ENCODE results near the gene CYGB. TPM values are rescaled to one million over a fixed set of nuclear protein-coding genes. Genes with fewer than 3 reads are reported as not detected.
A peak's percentile ranks its signal among the peaks of the same experiment; 100 is the strongest.
"Not testable (repeated sequence)": the region's sequence is repeated elsewhere in the genome, so short reads cannot be mapped to it uniquely, and the experiment has no call there.

The CYGB gene
- total RNA-seq, 1 donor from 2014 or later = 34.3 TPM

DNA sequence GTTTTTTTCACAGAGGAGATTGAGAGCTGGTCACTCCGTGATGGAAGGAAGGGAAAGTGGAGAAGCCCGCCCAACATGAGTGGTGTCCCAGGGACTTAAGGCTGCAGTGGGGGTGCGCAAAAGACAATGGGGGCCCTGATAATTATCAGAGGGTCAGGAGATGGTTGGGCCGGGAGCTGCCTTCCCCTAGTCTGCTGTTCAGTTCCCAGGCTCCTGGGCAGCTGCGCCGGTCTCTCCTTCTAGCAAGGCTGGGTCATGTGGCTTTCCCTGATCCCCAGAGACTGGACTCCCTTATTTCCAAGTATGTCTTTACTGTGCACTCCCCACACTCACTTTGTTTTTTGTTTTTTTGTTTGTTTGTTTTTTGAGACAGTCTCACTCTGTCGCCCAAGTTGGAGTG is 16.2 kb downstream of the CYGB start:
- Histone ChIP-seq H3K27me3 (no peaks in the 10 kb centered on the region), H3K27ac (no peak overlapping the region), H3K9me3 (no peaks in the 10 kb centered on the region), H3K4me3 (no peak overlapping the region), H3K36me3 (no peaks in the 10 kb centered on the region), H3K4me1 (peaks cover 19% of the 10 kb centered on the region)
- TF ChIP-seq, protein P1, sequence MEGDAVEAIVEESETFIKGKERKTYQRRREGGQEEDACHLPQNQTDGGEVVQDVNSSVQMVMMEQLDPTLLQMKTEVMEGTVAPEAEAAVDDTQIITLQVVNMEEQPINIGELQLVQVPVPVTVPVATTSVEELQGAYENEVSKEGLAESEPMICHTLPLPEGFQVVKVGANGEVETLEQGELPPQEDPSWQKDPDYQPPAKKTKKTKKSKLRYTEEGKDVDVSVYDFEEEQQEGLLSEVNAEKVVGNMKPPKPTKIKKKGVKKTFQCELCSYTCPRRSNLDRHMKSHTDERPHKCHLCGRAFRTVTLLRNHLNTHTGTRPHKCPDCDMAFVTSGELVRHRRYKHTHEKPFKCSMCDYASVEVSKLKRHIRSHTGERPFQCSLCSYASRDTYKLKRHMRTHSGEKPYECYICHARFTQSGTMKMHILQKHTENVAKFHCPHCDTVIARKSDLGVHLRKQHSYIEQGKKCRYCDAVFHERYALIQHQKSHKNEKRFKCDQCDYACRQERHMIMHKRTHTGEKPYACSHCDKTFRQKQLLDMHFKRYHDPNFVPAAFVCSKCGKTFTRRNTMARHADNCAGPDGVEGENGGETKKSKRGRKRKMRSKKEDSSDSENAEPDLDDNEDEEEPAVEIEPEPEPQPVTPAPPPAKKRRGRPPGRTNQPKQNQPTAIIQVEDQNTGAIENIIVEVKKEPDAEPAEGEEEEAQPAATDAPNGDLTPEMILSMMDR (IDR thresholded peaks at IDR 0.05) = no peak
- intact Hi-C loops (cut with DNase I) = no loop called here
- no peak for ATAC-seq
- no peak for DNase-seq

DNA sequence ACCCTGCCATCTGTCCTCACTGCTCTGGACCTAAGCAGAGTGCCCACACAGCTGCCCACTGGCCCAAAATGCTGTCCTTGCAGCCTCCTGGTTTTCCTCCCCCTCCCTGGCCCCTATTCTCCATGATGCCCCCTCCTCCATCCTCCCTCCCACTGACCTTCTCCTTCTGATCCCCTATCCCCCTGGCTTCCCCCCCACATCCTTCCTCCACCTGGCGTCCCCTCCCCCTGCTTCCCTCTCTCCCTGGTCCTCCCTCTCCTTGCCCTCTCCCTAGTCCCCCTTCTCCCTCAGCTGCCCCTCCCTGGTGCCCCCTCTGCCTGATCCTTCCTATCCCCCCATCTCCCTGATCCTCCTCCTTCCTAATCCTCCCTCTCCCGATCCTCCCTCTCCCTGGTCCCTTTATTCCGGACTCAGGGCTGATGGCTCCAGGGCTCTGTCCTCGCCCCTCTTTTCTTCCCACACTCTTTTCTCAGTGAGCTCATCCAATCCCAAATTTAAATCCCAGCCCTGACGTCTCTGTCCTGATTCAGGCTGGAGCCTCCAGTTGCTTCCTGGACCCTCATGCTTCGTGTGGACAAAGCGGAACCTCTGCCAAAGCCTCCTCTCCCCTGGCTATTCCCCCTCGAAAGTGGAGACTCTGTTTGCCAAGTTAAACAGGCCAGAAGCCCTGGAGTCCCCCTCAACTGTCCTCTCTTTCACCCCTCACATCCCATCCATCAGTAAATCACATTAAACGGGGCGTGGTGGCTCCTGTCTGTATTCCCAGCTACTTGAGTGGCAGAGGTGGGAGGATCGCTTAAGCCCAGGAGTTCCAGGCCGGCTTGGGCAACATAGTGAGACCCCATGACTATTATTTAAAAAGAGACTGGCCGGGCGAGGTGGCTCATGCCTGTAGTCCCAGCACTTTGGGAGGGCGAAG is 18.2 kb downstream of the CYGB start:
- H3K4me1 ChIP-seq = peaks cover 9% of the 10 kb centered on the region
- ATAC-seq = no peak
- no peaks in the 10 kb centered on the region for H3K9me3 ChIP-seq
- intact Hi-C loops (cut with DNase I) = no loop called here
- DNase-seq = no peak
- H3K4me3 ChIP-seq = no peak overlapping the region
- no peak overlapping the region for H3K27ac ChIP-seq
- no peaks in the 10 kb centered on the region for H3K27me3 ChIP-seq
- H3K36me3 ChIP-seq = no peaks in the 10 kb centered on the region
- TF ChIP-seq, protein P1 (IDR thresholded peaks at IDR 0.05) = no peak

DNA sequence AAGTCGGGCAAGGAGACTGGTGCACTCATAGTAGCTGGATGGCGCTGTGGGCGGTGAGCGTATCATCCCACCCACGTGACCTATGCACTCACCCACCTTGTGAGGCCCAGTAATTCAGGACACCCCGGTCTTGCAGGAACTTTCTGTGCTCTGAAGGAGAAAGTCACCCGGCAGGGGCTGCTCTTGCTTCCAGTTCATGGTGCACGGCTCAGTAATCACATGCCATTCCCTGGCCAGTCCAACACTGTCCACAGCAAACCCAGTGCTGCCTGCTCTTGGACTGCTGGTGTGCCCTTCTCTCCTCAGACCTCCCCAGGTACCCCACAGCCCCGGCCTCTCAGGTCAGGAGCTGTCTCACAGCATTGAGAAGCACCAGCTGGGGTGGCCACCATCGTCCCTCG is 19.9 kb downstream of the CYGB start:
- intact Hi-C loops (cut with DNase I) = no loop called here
- ATAC-seq = no peak

DNA sequence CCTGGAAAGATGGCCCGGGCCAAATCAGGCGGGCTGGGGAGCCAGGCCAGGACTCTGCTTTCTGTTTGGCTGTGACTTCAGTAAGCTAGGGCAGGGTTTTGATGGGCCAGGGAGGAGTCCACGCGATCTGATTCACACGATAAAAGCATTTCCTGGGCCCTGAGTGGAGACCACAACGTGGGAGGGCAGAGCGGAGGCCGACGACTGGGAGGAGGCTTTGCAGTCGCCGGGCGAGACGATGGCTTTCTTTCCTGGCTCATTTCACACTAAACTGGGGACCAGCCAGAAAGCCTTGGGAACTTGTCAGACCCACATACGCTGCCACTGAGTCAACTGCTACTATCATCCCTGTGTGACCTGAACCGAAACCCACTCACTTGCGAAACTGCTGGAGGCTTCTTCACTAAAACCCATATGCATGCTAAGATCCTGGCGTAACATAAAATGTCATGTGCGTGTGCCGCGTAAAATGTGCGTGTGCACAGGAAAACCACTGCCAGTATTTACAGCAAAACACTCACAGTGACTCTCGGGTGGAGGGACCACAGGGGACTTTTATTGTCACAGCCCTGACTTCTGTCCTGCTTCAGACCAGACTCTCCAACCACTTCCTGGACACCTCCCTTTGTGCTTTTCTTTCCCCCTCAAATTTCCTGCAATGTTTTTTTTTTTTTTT is 22.1 kb downstream of the CYGB start:
- ATAC-seq = peak; percentile 85
- Histone ChIP-seq H3K4me3 (peak overlapping the region; percentile 19), H3K27ac (peak overlapping the region; percentile 80)

More for the DNA sequence above, 19.9 kb downstream of the CYGB start:
- Histone ChIP-seq H3K4me1 (peaks cover 5% of the 10 kb centered on the region), H3K4me3 (no peak overlapping the region), H3K27me3 (no peaks in the 10 kb centered on the region), H3K9me3 (no peaks in the 10 kb centered on the region), H3K27ac (no peak overlapping the region), H3K36me3 (no peaks in the 10 kb centered on the region)
- DNase-seq = no peak
- TF ChIP-seq, protein P1 (IDR thresholded peaks at IDR 0.05) = no peak

DNA sequence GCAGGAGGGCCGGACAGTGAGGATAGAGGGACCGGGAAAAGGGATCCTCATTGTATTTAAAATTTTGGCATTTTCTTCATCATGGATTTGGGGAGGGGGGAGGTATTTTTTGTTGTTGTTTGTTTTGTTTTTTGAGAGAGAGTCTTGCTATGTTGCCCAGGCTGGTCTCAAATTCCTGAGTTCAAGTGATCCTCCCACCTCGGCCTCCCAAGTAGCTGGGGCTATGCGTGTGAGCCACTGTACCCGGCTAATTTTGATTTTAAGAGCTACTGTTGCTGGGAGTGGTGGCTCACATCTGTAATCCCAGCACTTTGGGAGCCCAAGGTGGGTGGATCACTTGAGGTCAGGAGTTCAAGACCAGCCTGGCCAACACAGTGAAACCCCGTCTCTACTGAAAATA is 23.2 kb downstream of the CYGB start:
- H3K4me1 ChIP-seq = peaks cover 16% of the 10 kb centered on the region
- not testable (repeated sequence) for H3K4me3 ChIP-seq, H3K27ac ChIP-seq, ATAC-seq, DNase-seq, H3K9me3 ChIP-seq, H3K36me3 ChIP-seq, H3K27me3 ChIP-seq
- intact Hi-C loops (cut with DNase I) = loop anchor here (5.0 kb wide), 1 partner anchor 197 kb away; no protein-coding TSS in a partner anchor

More for the DNA sequence above, 22.1 kb downstream of the CYGB start:
- TF ChIP-seq, protein P1 (IDR thresholded peaks at IDR 0.05) = no peak
- peak; percentile 84 for DNase-seq
- Histone ChIP-seq H3K27me3 (no peaks in the 10 kb centered on the region), H3K9me3 (no peaks in the 10 kb centered on the region), H3K4me1 (peaks cover 16% of the 10 kb centered on the region), H3K36me3 (no peaks in the 10 kb centered on the region)
- intact Hi-C loops (cut with DNase I) = no loop called here

DNA sequence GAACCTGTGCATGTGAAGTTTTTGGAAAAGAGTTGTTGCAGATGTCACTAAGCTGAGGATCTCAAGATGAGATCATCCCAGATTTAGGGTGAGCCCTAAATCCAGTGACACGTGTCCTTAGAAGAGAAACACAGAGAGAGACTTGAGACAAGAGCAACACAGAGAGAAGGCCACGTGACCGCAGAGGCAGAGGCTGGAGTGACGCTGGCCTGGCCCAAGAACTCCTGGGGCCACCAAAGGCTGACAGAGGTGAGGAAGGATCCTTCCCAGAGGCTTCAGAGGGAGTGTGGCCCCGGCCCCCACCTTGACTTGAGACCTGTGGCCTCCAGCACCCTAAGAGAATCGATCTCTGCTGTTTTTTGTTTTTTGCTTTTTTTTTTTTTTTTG is 24.2 kb downstream of the CYGB start:
- ATAC-seq = no peak
- no peaks in the 10 kb centered on the region for H3K36me3 ChIP-seq
- H3K9me3 ChIP-seq = no peaks in the 10 kb centered on the region
- H3K27me3 ChIP-seq = no peaks in the 10 kb centered on the region
- intact Hi-C loops (cut with DNase I) = loop anchor here (5.0 kb wide), 1 partner anchor 196 kb away; no protein-coding TSS in a partner anchor
- peaks cover 16% of the 10 kb centered on the region for H3K4me1 ChIP-seq
- no peak for DNase-seq
- no peak overlapping the region for H3K4me3 ChIP-seq
- TF ChIP-seq, protein P1 (IDR thresholded peaks at IDR 0.05) = no peak
- no peak overlapping the region for H3K27ac ChIP-seq

Measured in upper lobe of right lung (tissue), 1 donor.